Ecto neural progenitor cell (in vitro differentiated cells): ENCODE measurements around the gene IQCE.
"Not testable (repeated sequence)": the region's sequence is repeated elsewhere in the genome, so short reads cannot be mapped to it uniquely, and the experiment has no call there.

Experiments used
- DNase-seq: peaks from one replicate; pipeline ENCODE4 v3.0.0-alpha.2; 2018; ENCODE audit warnings: low spot score

IQCE gene

GRCh38 chr7:2553831-2554581, 4.8 kb upstream of the IQCE start:
- DNase-seq, result peak; percentile 49

- DNase-seq, result peak; percentile 57
Measured at GRCh38 chr7:2554661-2555111, 4.1 kb upstream of the IQCE start.

GRCh38 chr7:2555121-2556052, 3.4 kb upstream of the IQCE start, which contains the start of gene BRAT1:
Gene BRAT1 (minus strand): TSS chr7:2555524. CDS start chr7:2554431, 1,093 bp downstream.
- peak; percentile 99 for DNase-seq

- no peak for DNase-seq
Measured at GRCh38 chr7:2559283-2559950, 638 bp downstream of the IQCE start.

- not testable (repeated sequence) for DNase-seq
Measured at GRCh38 chr7:2563955-2564354, 5.2 kb downstream of the IQCE start.

- DNase-seq, result no peak
Measured at GRCh38 chr7:2564970-2565540, 6.3 kb downstream of the IQCE start.

GRCh38 chr7:2566348-2566889, 7.6 kb downstream of the IQCE start:
- DNase-seq, result no peak

GRCh38 chr7:2566890-2567678, 8.3 kb downstream of the IQCE start:
- peak; percentile 54 for DNase-seq

- DNase-seq, result peak; percentile 64
Measured at GRCh38 chr7:2567679-2568278, 9.0 kb downstream of the IQCE start.

- DNase-seq, result no peak
Measured at GRCh38 chr7:2568521-2569223, 9.9 kb downstream of the IQCE start.

GRCh38 chr7:2569421-2569820, 10.6 kb downstream of the IQCE start:
- DNase-seq, result no peak

GRCh38 chr7:2570021-2570420, 11.2 kb downstream of the IQCE start:
- no peak for DNase-seq

GRCh38 chr7:2571409-2571808, 12.6 kb downstream of the IQCE start:
- no peak for DNase-seq

GRCh38 chr7:2572101-2572842, 13.5 kb downstream of the IQCE start:
- DNase-seq, result no peak

- DNase-seq, result no peak
Measured at GRCh38 chr7:2573761-2574160, 15.0 kb downstream of the IQCE start.

- no peak for DNase-seq
Measured at GRCh38 chr7:2575046-2575732, 16.4 kb downstream of the IQCE start.

- no peak for DNase-seq
Measured at GRCh38 chr7:2575733-2576340, 17.1 kb downstream of the IQCE start.
